GM21528 (cell line): Measurements from ENCODE around the gene FAIM2.
"Not testable (repeated sequence)": the region's sequence is repeated elsewhere in the genome, so short reads cannot be mapped to it uniquely, and the experiment has no call there.

Experiments
- ATAC-seq: cut with Tn5 transposase; IDR thresholded peaks from one replicate; pipeline ENCODE4 v1.9.1; 2021; ENCODE audit warnings: mild to moderate bottlenecking, moderate library complexity; ENCODE audit not compliant: unreplicated experiment, low FRiP score

FAIM2 gene

GRCh38 chr12:49882851-49883464 is 20.7 kb downstream of the FAIM2 start:
- ATAC-seq = no peak

- ATAC-seq = no peak
These were observed 21.4 kb downstream of the FAIM2 start for GRCh38 chr12:49882248-49882850.

GRCh38 chr12:49881415-49882247 is 22.1 kb downstream of the FAIM2 start:
- no peak for ATAC-seq

DNA sequence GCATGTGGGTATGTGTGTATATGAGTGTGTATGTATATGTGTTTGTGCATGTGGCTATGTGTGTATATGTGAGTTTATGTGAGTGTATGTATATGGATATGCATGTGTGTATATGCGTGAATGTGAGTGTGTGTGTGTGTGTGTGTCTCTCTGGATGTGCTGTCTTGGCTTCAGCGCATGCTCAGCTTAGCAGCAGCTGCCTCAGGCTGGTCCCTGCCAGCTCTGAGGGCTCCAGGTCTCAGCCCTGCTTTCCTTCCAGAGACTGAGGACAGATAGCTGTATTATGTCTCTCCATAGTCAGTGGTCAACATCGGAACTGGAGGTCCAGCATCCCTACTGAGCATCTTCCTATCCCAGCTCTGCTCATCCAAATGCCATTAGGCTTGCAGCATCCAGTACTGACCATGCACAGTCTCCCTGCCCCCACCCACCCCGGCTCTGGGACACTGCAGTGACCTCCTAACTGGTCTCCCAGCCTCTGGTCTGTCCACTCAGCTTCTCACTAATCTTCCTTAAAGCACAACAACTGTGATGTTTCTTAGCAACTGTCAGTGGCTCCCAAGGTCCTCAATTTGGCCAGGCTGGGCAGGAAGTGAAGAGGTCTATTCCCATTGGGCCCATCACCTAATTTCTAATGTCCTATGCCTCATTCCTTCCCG is 22.8 kb downstream of the FAIM2 start:
- ATAC-seq = no peak

- ATAC-seq = not testable (repeated sequence)
These were observed 24.6 kb downstream of the FAIM2 start for GRCh38 chr12:49879065-49879464.

DNA sequence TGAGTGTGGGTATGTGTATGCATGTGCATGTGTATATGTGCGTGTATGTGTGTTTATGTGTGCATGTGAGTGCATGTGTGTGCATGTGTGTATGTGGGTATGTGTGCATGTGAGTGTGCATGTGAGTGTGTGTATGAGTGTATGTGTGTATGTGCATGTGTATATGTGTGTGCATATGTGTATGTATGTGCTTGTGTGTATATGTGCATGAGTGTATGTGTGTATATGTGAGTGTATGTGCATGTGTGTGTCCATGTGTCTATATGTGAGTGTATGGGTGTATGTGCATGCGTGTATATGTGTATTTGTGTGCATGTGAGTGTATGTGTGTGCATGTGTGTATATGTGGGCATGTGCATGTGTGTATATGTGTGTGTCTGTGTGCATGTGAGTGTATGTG is 25.7 kb downstream of the FAIM2 start:
- no peak for ATAC-seq

GRCh38 chr12:49877066-49877465 is 26.6 kb downstream of the FAIM2 start:
- no peak for ATAC-seq

GRCh38 chr12:49876070-49876469 is 27.6 kb downstream of the FAIM2 start:
- ATAC-seq = no peak

DNA sequence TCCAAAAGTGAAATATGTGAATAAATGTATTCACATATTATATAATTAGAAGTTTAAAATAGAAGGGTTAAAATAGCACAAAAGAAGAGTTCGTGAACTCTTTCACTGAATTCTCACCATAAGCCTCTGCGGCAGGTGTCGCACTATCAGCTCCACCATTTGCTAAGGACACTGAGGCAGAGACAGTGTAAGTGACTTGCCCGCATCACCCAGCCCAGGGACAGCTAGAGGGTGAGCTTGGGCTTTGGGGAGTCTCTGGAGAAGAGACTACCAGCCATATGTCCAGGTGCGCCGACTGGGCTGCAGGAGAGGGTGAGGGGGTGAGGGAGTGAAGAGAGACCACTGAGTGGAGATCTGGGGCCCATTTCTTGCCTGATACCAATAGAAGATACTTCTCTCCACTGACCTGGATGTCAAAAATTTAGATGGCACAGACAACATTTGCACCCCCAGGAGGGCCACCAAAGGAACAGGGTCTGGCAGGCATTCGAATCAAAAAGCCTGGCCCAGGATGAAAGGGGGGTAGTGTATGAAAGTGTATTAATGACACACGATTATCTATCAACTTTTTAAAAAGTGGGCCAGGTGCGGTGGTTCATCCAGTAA is 28.5 kb downstream of the FAIM2 start:
- no peak for ATAC-seq

- no peak for ATAC-seq
These were observed 29.4 kb downstream of the FAIM2 start for GRCh38 chr12:49874142-49874897.

- no peak for ATAC-seq
These were observed 30.3 kb downstream of the FAIM2 start for GRCh38 chr12:49873361-49873934.

GRCh38 chr12:49872781-49873181 is 30.9 kb downstream of the FAIM2 start:
- no peak for ATAC-seq

DNA sequence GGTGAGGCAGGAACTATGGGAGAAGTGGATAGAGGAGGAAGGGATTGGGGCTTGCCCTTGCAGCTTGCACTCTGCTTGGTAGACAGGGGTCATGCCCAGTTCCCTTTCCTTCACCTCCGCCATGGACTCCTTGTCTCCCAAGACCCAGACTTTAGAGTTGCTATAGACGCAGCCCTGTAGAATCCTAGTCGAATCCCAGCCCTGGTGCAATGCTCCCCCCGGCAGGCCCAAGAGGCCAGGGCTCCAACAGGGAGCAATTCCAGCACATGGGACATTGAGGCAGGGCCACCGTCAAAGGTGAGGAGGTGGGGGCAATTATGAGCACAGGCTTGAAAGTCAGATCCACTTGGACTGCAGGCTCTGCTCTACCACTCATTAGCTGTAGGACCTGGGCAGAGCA is 31.3 kb downstream of the FAIM2 start:
- ATAC-seq = no peak

GRCh38 chr12:49871811-49872251 is 31.9 kb downstream of the FAIM2 start:
- not testable (repeated sequence) for ATAC-seq

DNA sequence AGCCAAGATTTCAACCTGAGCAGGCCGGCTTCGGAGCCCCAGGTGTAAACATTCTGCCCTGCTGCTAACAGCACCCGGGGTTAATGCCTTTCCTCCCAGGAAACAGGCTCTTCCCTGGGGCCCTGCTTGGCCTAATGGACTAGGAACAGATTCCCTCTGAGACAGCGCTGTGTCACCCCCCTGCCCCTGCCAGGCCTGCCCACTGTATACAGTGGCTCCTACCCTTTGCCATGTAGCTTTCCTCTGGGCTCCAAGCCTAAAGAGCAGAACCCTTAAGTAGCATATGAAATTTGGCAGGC is 32.5 kb downstream of the FAIM2 start:
- no peak for ATAC-seq

DNA sequence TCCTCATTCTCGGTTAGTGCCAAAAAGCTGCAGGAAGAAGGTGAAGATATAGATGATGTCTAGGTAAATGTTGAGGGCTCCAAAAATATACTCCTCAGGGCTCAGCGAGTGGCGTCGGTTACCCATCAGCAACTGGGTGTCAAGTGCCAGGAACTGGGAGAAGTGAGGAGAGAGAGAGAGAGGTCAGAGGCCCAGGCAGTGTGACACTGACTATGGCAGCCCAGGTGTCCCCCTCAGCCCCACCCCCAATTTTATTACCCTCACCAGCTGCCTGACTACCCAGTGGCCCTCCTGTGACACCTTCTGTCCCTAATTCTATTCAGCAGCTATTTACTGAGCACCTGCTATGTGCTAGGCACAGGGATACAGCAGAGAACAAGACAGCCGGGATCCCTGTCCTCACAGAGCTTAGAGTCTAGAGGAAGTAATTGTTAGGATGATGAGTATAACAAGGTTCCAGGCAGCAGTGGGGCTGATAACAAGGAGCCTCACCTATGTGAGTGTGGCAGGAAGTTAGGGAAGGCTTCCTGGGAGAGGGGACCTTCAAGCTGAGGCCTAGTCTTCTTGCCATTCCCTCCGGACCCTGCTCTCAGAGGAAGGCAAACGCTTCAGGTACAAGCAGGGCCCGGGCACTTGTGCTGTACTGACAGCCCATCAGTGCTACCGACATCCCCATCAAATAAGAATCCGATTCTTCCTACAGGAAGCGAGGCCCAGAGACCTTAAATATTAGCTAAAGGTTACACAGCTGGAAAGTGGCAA is 33.0 kb downstream of the FAIM2 start:
- ATAC-seq = no peak

DNA sequence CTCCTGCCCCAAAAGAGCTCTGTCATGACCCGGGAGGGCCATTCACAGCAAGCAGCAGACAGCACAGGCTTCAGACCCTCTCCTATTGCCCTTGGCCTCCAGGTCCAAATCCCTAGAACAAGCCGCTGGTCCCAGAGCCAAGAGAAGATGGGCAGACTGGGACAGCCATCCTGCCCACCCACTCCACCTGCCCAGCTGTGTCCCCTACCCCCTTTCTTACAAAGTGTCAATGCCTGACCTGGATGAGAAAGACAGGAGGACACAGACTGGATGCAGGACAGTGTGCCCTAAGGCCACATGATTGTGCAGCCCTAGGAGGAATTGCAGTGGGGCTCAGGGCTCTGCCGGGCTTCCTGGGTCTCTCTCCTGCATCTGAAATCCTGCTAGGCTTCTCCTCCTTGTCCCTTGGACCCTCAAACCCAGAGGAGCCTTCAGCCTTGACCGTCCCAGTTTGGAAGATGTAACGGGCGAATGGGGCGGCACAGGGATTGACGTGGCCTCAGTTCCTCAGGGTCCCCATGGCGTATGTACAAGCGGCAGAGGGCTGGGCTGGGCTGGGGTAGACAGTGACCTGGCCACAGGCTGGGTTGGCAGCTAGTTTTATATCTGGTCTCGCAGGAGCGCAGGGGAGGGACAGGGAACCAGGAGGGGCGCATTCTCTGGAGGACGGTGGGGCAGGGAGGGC is 33.7 kb downstream of the FAIM2 start:
- ATAC-seq = no peak

DNA sequence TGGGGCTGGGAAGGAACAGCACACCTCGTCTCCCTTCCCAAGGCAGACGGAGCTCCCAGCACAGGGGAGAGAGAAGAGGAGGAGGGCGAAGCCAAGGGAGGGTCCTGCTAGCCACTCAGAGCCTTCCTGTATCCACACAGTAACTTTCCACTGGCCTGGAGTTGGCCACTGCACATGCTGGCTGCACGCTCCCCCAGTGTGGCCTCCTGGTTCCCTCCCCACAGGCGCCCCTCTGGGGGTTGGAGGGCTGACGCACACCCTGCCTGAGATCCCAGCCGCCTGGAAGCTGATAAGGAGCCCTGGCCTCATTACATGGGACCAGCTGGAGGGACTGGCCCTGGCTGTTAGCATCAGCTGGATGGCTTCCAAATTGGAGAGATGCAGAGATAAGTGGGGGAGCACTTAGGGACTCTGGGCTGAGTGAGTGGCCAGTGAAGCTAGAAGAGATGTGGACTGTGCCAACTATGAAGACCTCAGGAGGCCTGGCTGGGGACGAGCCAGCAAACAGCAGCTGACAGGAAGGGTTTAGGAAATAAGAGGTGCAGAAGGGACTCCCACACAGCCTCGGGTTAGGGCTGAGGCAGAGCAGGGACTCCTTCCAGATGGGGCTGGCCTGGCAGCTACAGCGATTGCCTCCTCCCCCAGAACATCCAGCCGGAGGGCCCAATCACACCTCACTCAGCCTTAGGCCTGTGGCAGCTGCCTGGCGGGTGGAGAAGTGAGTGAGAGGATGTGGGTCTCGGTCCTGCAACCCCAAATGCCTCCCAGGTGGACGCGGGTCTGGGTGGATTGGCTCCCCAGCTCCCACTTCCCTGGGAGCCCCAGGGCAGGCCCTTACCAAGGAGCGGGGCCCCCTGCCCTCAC is 34.5 kb downstream of the FAIM2 start:
- no peak for ATAC-seq
